Mesothelial cell of epicardium (in vitro differentiated cells): ENCODE measurements around the gene PDGFD. TPM values are rescaled to one million over a fixed set of nuclear protein-coding genes. Genes with fewer than 3 reads are reported as not detected.

ENCODE experiments used
- DNase-seq, 2 experiments: peaks; one replicate each; pipeline ENCODE4 v3.0.0; 2021; ENCODE audit warnings: low spot score in 2 of 2; ENCODE audit not compliant: unreplicated experiment in 2 of 2
- H3K27ac Mint-ChIP-seq: 2 replicates; pipeline ENCODE4 v1.8.0; 2021; ENCODE audit warnings: mixed read lengths
- H3K27me3 Mint-ChIP-seq: 2 replicates; pipeline ENCODE4 v1.8.0; 2021; ENCODE audit warnings: low read depth, mixed read lengths
- H3K36me3 Mint-ChIP-seq: 2 replicates; pipeline ENCODE4 v1.8.0; 2021; ENCODE audit warnings: mixed read lengths
- H3K4me1 Mint-ChIP-seq: 2 replicates; pipeline ENCODE4 v1.8.0; 2021; ENCODE audit warnings: mixed read lengths
- H3K4me3 Mint-ChIP-seq: 2 replicates; pipeline ENCODE4 v1.8.0; 2021; ENCODE audit warnings: mild to moderate bottlenecking, moderate library complexity, mixed read lengths
- H3K9me3 Mint-ChIP-seq: 2 replicates; pipeline ENCODE4 v1.8.0; 2021; ENCODE audit warnings: mixed read lengths
- total RNA-seq: library from RNA; stranded (reverse); gene quantifications from 3 replicates; pipeline ENCODE4 v1.2.1, GENCODE V29; 2021
- TF ChIP-seq, protein P1 (sequence below): fragments of 200-600 bp; sonication (generic); IDR thresholded peaks from one replicate; pipeline ENCODE4 v1.5.0; 2021; ENCODE audit warnings: antibody characterized with exemption; ENCODE audit not compliant: unreplicated experiment

The PDGFD gene
- total RNA-seq, 1 donor from 2014 or later: 29.1 TPM

DNA sequence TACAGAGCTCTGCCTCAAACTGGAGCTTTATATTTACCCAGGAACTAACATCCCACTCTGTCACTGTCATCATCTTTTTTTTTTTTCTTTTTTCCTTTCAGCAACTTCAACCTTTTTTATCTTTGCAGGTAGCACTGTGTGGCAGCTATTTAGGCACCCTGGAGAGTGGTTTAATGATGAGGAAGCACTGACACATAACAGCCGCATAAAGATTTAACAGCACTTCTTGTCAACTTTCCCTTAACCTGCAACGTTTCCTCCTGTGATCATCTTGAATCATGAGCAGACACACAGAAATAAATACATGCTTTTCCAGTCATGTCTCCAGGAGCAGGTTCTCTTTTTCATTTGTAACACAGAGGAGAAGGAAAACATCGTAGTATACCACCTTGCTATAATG, 34.8 kb downstream of the PDGFD start:
- peaks cover 2% of the 10 kb centered on the region for H3K36me3 Mint-ChIP-seq

DNA sequence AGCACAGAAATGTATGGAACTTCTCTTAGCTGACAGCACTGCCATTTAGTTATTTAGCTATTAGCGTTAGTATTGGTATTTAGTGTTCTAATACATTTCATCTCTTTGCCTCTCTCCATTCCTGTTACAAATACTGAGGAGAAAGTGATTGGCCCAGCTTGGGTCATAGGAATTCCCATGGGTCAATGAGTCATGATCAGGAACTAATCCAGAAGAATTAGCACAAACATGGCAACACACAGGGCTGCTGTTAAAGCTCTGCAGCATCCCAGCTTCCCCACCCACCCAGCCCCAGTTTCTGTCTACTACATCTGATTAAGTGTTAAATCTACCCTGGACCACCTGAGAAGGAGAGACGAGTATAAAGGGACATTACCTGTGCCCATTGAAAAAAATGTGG, 36.1 kb downstream of the PDGFD start:
- DNase-seq: no peak
- Mint-ChIP-seq H3K9me3 (peaks cover 3% of the 10 kb centered on the region), H3K36me3 (peaks cover 2% of the 10 kb centered on the region), H3K4me1 (peaks cover 15% of the 10 kb centered on the region), H3K27ac (no peak overlapping the region), H3K27me3 (no peaks in the 10 kb centered on the region), H3K4me3 (no peak overlapping the region)
- TF ChIP-seq, protein P1, sequence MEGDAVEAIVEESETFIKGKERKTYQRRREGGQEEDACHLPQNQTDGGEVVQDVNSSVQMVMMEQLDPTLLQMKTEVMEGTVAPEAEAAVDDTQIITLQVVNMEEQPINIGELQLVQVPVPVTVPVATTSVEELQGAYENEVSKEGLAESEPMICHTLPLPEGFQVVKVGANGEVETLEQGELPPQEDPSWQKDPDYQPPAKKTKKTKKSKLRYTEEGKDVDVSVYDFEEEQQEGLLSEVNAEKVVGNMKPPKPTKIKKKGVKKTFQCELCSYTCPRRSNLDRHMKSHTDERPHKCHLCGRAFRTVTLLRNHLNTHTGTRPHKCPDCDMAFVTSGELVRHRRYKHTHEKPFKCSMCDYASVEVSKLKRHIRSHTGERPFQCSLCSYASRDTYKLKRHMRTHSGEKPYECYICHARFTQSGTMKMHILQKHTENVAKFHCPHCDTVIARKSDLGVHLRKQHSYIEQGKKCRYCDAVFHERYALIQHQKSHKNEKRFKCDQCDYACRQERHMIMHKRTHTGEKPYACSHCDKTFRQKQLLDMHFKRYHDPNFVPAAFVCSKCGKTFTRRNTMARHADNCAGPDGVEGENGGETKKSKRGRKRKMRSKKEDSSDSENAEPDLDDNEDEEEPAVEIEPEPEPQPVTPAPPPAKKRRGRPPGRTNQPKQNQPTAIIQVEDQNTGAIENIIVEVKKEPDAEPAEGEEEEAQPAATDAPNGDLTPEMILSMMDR: no peak

More for the DNA sequence above, 34.8 kb downstream of the PDGFD start:
- Mint-ChIP-seq H3K27me3 (no peaks in the 10 kb centered on the region), H3K4me3 (no peak overlapping the region), H3K27ac (no peak overlapping the region), H3K9me3 (peaks cover 3% of the 10 kb centered on the region), H3K4me1 (peaks cover 10% of the 10 kb centered on the region)
- TF ChIP-seq, protein P1: no peak
- DNase-seq: no peak

DNA sequence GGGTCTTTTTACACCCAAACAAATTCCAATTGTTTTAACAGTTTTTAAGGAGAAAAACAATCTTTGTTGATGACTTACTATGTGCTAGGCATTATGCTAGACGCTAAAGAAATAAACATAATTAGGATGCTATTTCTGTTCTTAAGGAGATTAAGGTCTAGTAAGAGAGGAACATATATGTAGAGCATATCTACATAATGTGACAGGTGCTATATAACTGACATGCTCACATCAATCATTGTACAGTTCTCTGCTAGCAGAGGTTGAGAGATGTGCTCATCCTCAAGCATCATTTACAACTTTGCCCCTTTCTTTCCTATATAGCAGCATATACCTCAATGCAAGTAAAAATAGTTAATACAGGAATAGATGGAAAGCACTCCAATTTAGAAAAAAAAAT, 37.5 kb downstream of the PDGFD start:
- no peaks in the 10 kb centered on the region for H3K27me3 Mint-ChIP-seq
- no peaks in the 10 kb centered on the region for H3K36me3 Mint-ChIP-seq
- TF ChIP-seq, protein P1: no peak
- no peak for DNase-seq
- peaks cover 15% of the 10 kb centered on the region for H3K4me1 Mint-ChIP-seq
- H3K27ac Mint-ChIP-seq: no peak overlapping the region
- H3K4me3 Mint-ChIP-seq: no peak overlapping the region
- H3K9me3 Mint-ChIP-seq: no peaks in the 10 kb centered on the region

DNA sequence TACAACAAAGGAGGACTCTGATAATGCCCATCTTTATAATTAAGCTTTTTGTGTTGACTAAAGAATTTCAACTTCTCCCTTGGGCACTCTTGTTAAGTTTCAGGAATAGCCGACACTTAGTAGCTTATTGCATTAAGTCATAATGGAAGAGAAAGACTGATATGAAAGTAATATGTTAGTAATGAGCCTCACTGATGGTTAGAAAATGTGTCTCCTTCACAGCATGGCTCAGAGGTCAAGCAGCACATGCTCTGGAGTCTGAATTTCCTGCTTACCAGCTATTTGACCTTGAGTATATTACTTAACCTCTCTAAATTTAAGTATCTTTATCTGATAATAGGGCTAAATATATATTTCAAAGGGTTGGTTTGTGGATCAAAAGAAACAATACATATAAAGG, 39.0 kb downstream of the PDGFD start:
- Mint-ChIP-seq H3K4me3 (no peak overlapping the region), H3K4me1 (peaks cover 17% of the 10 kb centered on the region), H3K9me3 (no peaks in the 10 kb centered on the region), H3K27me3 (no peaks in the 10 kb centered on the region), H3K27ac (no peak overlapping the region), H3K36me3 (no peaks in the 10 kb centered on the region)
- DNase-seq: no peak
- TF ChIP-seq, protein P1: no peak

DNA sequence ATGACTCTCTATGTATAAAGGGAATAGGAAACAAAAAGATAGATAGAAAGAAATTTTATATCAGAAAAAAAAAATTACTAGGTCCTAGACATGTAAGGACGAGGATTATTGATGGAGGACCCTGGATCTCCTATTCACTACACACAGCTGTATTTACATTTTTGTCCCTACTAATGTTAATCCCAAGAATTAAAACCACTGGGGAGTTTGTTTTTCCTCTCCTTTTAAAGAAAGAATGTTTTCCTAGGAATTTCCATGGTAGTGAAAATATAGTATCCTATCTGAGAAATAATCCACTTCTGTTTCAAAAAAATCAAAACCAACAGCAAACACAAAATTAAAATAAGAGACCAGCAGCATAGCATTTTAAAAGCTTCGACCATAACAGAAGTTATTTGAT, 41.1 kb downstream of the PDGFD start:
- DNase-seq: no peak
- Mint-ChIP-seq H3K9me3 (peaks cover 6% of the 10 kb centered on the region), H3K4me1 (peaks cover 13% of the 10 kb centered on the region), H3K36me3 (peaks cover 5% of the 10 kb centered on the region), H3K27me3 (no peaks in the 10 kb centered on the region), H3K4me3 (no peak overlapping the region), H3K27ac (no peak overlapping the region)
- TF ChIP-seq, protein P1: no peak
